Large intestine (tissue), 3 donors: Measurements from ENCODE around the gene RASSF5. TPM values are rescaled to one million over a fixed set of nuclear protein-coding genes. Genes with fewer than 3 reads are reported as not detected.
"Not testable (repeated sequence)": the region's sequence is repeated elsewhere in the genome, so short reads cannot be mapped to it uniquely, and the experiment has no call there.

Experiments used
- DNase-seq, 2 donors: peaks; one replicate each; pipeline versions ENCODE4 v3.0.0 to v3.0.0-alpha.2; 2013
- H3K27ac ChIP-seq: one replicate; pipeline ENCODE4 v1.5.1; 2013; ENCODE audit warnings: low read length
- H3K27me3 ChIP-seq: 2 replicates; pipeline ENCODE4 v1.6.1; 2013; ENCODE audit warnings: low read length; ENCODE audit not compliant: control insufficient read depth, insufficient read depth
- H3K36me3 ChIP-seq: 2 replicates; pipeline ENCODE4 v1.6.1; 2013; ENCODE audit warnings: low read length; ENCODE audit not compliant: control insufficient read depth, insufficient read depth
- H3K4me1 ChIP-seq: one replicate; pipeline ENCODE4 v1.6.1; 2013; ENCODE audit warnings: low read length; ENCODE audit not compliant: control insufficient read depth, insufficient read depth
- H3K4me3 ChIP-seq: one replicate; pipeline ENCODE4 v1.5.1; 2013; ENCODE audit warnings: low read length
- H3K9me3 ChIP-seq: one replicate; pipeline ENCODE4 v1.6.1; 2013; ENCODE audit warnings: mild to moderate bottlenecking, low read depth, low read length, moderate library complexity; ENCODE audit not compliant: control insufficient read depth
- WGBS: methylation state at CpG from one replicate; pipeline ENCODE4 v1.1.5; 2013; ENCODE audit warnings: low lambda C conversion rate; ENCODE audit not compliant: insufficient coverage; 5-methylcytosine and 5-hydroxymethylcytosine counted together
- polyA plus RNA-seq: library from polyadenylated mRNA; unstranded; fragments of 120-200 nt; gene quantifications from one replicate; pipeline ENCODE4 v1.2.1, GENCODE V29; 2013

The RASSF5 gene
- polyA plus RNA-seq, 1 donor: 5.7 TPM

GRCh38 chr1:206579747-206580437 is 72.6 kb downstream of the RASSF5 start:
- H3K27ac ChIP-seq: peak overlapping the region; percentile 51
- H3K9me3 ChIP-seq: no peaks in the 10 kb centered on the region
- H3K36me3 ChIP-seq: no peaks in the 10 kb centered on the region
- no peak overlapping the region for H3K4me3 ChIP-seq
- no peaks in the 10 kb centered on the region for H3K4me1 ChIP-seq
- 100% methylated on average over 1 of the region's 11 CpGs for WGBS
- no peaks in the 10 kb centered on the region for H3K27me3 ChIP-seq
- peak; percentile 29 to 31 for DNase-seq

GRCh38 chr1:206580438-206581113 is 73.2 kb downstream of the RASSF5 start:
- Histone ChIP-seq H3K27ac (peak overlapping the region; percentile 51), H3K4me1 (no peaks in the 10 kb centered on the region), H3K4me3 (no peak overlapping the region), H3K9me3 (no peaks in the 10 kb centered on the region), H3K27me3 (no peaks in the 10 kb centered on the region), H3K36me3 (peaks cover 1% of the 10 kb centered on the region)
- no peak for DNase-seq
- no CpG with 5 or more reads among the region's 8 CpGs for WGBS

GRCh38 chr1:206581114-206581497 is 73.8 kb downstream of the RASSF5 start:
- H3K4me3 ChIP-seq, H3K9me3 ChIP-seq, H3K36me3 ChIP-seq, H3K27ac ChIP-seq, H3K4me1 ChIP-seq, H3K27me3 ChIP-seq, DNase-seq: not testable (repeated sequence)
- WGBS: no CpG with 5 or more reads among the region's 7 CpGs

GRCh38 chr1:206581571-206581981 is 74.2 kb downstream of the RASSF5 start:
- H3K27ac ChIP-seq: no peak overlapping the region
- no peaks in the 10 kb centered on the region for H3K27me3 ChIP-seq
- 100% methylated on average over 1 of the region's 10 CpGs for WGBS
- no peak for DNase-seq
- no peak overlapping the region for H3K4me3 ChIP-seq
- peaks cover 11% of the 10 kb centered on the region for H3K36me3 ChIP-seq
- no peaks in the 10 kb centered on the region for H3K4me1 ChIP-seq
- no peaks in the 10 kb centered on the region for H3K9me3 ChIP-seq

GRCh38 chr1:206582537-206582936 is 75.2 kb downstream of the RASSF5 start:
- no peak for DNase-seq
- Histone ChIP-seq H3K36me3 (peaks cover 19% of the 10 kb centered on the region), H3K9me3 (no peaks in the 10 kb centered on the region), H3K4me1 (no peaks in the 10 kb centered on the region), H3K4me3 (no peak overlapping the region), H3K27me3 (no peaks in the 10 kb centered on the region), H3K27ac (no peak overlapping the region)
- WGBS: no CpG with 5 or more reads among the region's 5 CpGs

- no peaks in the 10 kb centered on the region for H3K27me3 ChIP-seq
- no peak overlapping the region for H3K27ac ChIP-seq
- H3K36me3 ChIP-seq: peaks cover 25% of the 10 kb centered on the region
- no peaks in the 10 kb centered on the region for H3K4me1 ChIP-seq
- H3K9me3 ChIP-seq: no peaks in the 10 kb centered on the region
- WGBS: no CpG with 5 or more reads among the region's 18 CpGs
- H3K4me3 ChIP-seq: no peak overlapping the region
- no peak for DNase-seq
Measured at GRCh38 chr1:206582971-206583706, 75.8 kb downstream of the RASSF5 start.

- Histone ChIP-seq H3K4me3 (no peak overlapping the region), H3K27ac (no peak overlapping the region), H3K9me3 (no peaks in the 10 kb centered on the region), H3K4me1 (no peaks in the 10 kb centered on the region), H3K36me3 (peaks cover 31% of the 10 kb centered on the region), H3K27me3 (no peaks in the 10 kb centered on the region)
- no CpG with 5 or more reads among the region's 16 CpGs for WGBS
- peak; percentile 50 to 52 for DNase-seq
Measured at GRCh38 chr1:206583707-206584648, 76.6 kb downstream of the RASSF5 start.

- no peak for DNase-seq
- Histone ChIP-seq H3K27ac (no peak overlapping the region), H3K4me3 (no peak overlapping the region), H3K4me1 (no peaks in the 10 kb centered on the region), H3K9me3 (no peaks in the 10 kb centered on the region), H3K36me3 (peaks cover 31% of the 10 kb centered on the region), H3K27me3 (no peaks in the 10 kb centered on the region)
- 50% methylated on average over 1 of the region's 4 CpGs for WGBS
Measured at GRCh38 chr1:206584683-206585082, 77.4 kb downstream of the RASSF5 start.

- WGBS: no CpG with 5 or more reads among the region's 13 CpGs
- no peak for DNase-seq
- Histone ChIP-seq H3K9me3 (no peaks in the 10 kb centered on the region), H3K27ac (no peak overlapping the region), H3K27me3 (no peaks in the 10 kb centered on the region), H3K4me3 (no peak overlapping the region), H3K4me1 (no peaks in the 10 kb centered on the region), H3K36me3 (peaks cover 39% of the 10 kb centered on the region)
Measured at GRCh38 chr1:206586501-206587445, 79.4 kb downstream of the RASSF5 start.
